Activated naive CD4-positive, alpha-beta T cell treated with anti-CD3 and anti-CD28 coated beads for 36 hours (primary cell): Measurements from ENCODE around the gene SULT1A3. TPM values are rescaled to one million over a fixed set of nuclear protein-coding genes. Genes with fewer than 3 reads are reported as not detected.
"Not testable (repeated sequence)": the region's sequence is repeated elsewhere in the genome, so short reads cannot be mapped to it uniquely, and the experiment has no call there.

Source experiments
- CTCF ChIA-PET: fragments of 350-600 bp; sonication (Branson Sonifier 250); formaldehyde crosslinking; loops from one replicate; lab custom pipeline; 2021; ENCODE audit warnings: antibody characterized with exemption; lab: Charles Lee
- DNase-seq: peaks from one replicate; pipeline ENCODE4 v3.0.0-alpha.2; 2020
- H3K27ac Mint-ChIP-seq: one replicate; pipeline ENCODE4 v1.8.0; 2021; ENCODE audit warnings: mild to moderate bottlenecking, mixed read lengths
- H3K27me3 Mint-ChIP-seq: one replicate; pipeline ENCODE4 v1.8.0; 2021; ENCODE audit warnings: low read depth, mixed read lengths
- H3K36me3 Mint-ChIP-seq: one replicate; pipeline ENCODE4 v1.8.0; 2021; ENCODE audit warnings: low read depth, mixed read lengths
- H3K4me1 Mint-ChIP-seq: one replicate; pipeline ENCODE4 v1.8.0; 2021; ENCODE audit warnings: low read depth, mixed read lengths
- H3K4me3 Mint-ChIP-seq: one replicate; pipeline ENCODE4 v1.8.0; 2021; ENCODE audit warnings: mild to moderate bottlenecking, moderate library complexity, mixed read lengths
- H3K9me3 Mint-ChIP-seq: one replicate; pipeline ENCODE4 v1.8.0; 2021; ENCODE audit warnings: mixed read lengths
- intact Hi-C: fragments of 100-400 bp; cut with micrococcal nuclease; formaldehyde crosslinking; loops from one replicate; pipeline ENCODE4 v1.15.1; 2023
- total RNA-seq, 2 experiments: library from RNA; stranded (reverse); gene quantifications; one replicate each; pipeline ENCODE4 v1.2.3, GENCODE V29; 2021

SULT1A3 gene
- total RNA-seq, 2 experiments from 2014 or later = 8.7 to 9.2 TPM

DNA sequence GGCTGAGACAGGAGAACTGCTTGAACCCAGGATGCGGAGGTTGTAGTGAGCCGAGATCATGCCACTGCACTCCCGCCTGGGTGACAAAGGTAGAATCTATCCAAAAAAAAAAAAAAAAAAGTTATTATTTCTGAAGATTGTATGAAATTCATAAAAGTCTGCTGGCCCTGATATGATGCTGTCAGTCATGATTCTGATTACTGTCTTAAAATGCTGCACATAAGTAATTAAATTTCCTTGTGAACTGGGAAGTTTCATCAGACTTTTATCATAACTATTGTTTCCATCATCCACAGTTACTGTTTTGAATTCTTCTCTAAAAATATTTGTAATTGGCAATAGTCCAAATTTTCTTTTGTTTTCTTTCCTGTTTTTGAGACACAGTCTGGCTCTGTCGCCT, 49.3 kb downstream of the SULT1A3 start, which contains the start of gene NPIPB13:
TSS of gene NPIPB13 (minus strand) at position 101 of the 400 bp plus-strand sequence. CDS start 2,906 bp downstream, outside the sequence.
- H3K27ac Mint-ChIP-seq, H3K27me3 Mint-ChIP-seq, CTCF ChIA-PET, DNase-seq, H3K36me3 Mint-ChIP-seq, H3K4me3 Mint-ChIP-seq, H3K4me1 Mint-ChIP-seq, H3K9me3 Mint-ChIP-seq, intact Hi-C loops: not testable (repeated sequence)

Other genes starting within 250 kb of the SULT1A3 start
- 10 to 100 TPM; 31.9 to 35.5 TPM for gene TMEM219, start 237.2 kb upstream of the SULT1A3 start, total RNA-seq
- gene TAOK2, start 225.4 kb upstream of the SULT1A3 start, total RNA-seq = 10 to 100 TPM; 20.9 to 21.6 TPM
- gene HIRIP3, start 203.6 kb upstream of the SULT1A3 start, total RNA-seq = 10 to 100 TPM; 40.8 to 43.9 TPM
- gene INO80E, start 203.0 kb upstream of the SULT1A3 start, total RNA-seq = 10 to 100 TPM; 62.0 to 65.4 TPM
- under 1 TPM; 0.64 to 0.86 TPM for gene DOC2A, start 188.2 kb upstream of the SULT1A3 start, total RNA-seq
- gene C16orf92, start 176.1 kb upstream of the SULT1A3 start, total RNA-seq = not detected
- 1 to 10 TPM; 4.6 to 6.1 TPM for gene TLCD3B, start 168.0 kb upstream of the SULT1A3 start, total RNA-seq
- 1,000 to 10,000 TPM; 1,750 to 1,795 TPM for gene ALDOA, start 133.5 kb upstream of the SULT1A3 start, total RNA-seq
- gene PPP4C, start 123.3 kb upstream of the SULT1A3 start, total RNA-seq = 100 to 1,000 TPM; 104 to 105 TPM
- 1 to 10 TPM; 3.6 to 4.7 TPM for gene TBX6, start 107.3 kb upstream of the SULT1A3 start, total RNA-seq
- gene YPEL3, start 103.0 kb upstream of the SULT1A3 start, total RNA-seq = 10 to 100 TPM; 24.6 to 27.3 TPM
- 10 to 100 TPM in 1 of 2 experiments, 1 to 10 TPM in 1; 9.1 to 10.3 TPM for gene GDPD3, start 85.7 kb upstream of the SULT1A3 start, total RNA-seq
- gene MAPK3, start 76.0 kb upstream of the SULT1A3 start, total RNA-seq = 10 to 100 TPM; 64.3 to 64.5 TPM
- 100 to 1,000 TPM; 855 to 866 TPM for gene CORO1A, start 15.7 kb upstream of the SULT1A3 start, total RNA-seq
- 100 to 1,000 TPM; 160 to 173 TPM for gene BOLA2B, start 5.6 kb upstream of the SULT1A3 start, total RNA-seq
- gene SLX1A, start 5.4 kb upstream of the SULT1A3 start, total RNA-seq = 10 to 100 TPM; 35.4 to 42.5 TPM
- gene NPIPB13, start 49.2 kb downstream of the SULT1A3 start, total RNA-seq = 1 to 10 TPM; 5.7 to 6.8 TPM
- gene CD2BP2, start 156.1 kb downstream of the SULT1A3 start, total RNA-seq = 10 to 100 TPM; 39.2 to 41.4 TPM
- gene TBC1D10B, start 171.2 kb downstream of the SULT1A3 start, total RNA-seq = 10 to 100 TPM; 36.6 to 38.4 TPM
- under 1 TPM; 0.67 to 0.86 TPM for gene MYL11, start 175.5 kb downstream of the SULT1A3 start, total RNA-seq
- 100 to 1,000 TPM; 133 to 134 TPM for gene SEPTIN1, start 183.3 kb downstream of the SULT1A3 start, total RNA-seq
- 1 to 10 TPM; 5.3 to 6.0 TPM for gene ZNF48, start 196.2 kb downstream of the SULT1A3 start, total RNA-seq
- 1 to 10 TPM; 3.4 to 4.7 TPM for gene ZNF771, start 208.4 kb downstream of the SULT1A3 start, total RNA-seq
- gene DCTPP1, start 230.8 kb downstream of the SULT1A3 start, total RNA-seq = 10 to 100 TPM; 69.9 to 73.0 TPM
- 10 to 100 TPM; 37.8 to 39.2 TPM for gene SEPHS2, start 246.6 kb downstream of the SULT1A3 start, total RNA-seq